Heart right ventricle (tissue), 16 donors: ENCODE measurements around the gene AAK1. TPM values are rescaled to one million over a fixed set of nuclear protein-coding genes. Genes with fewer than 3 reads are reported as not detected.

Experiments
- ATAC-seq, 8 donors: fragments of 200-7000 bp; cut with Tn5 transposase; one replicate each; pipeline ENCODE4 v1.9.1; 2020; ENCODE audit warnings: mild to moderate bottlenecking in 8 of 8, moderate library complexity in 8 of 8, moderate number of reproducible peaks in 1 of 8
- DNase-seq, 2 donors: peaks; one replicate each; pipeline ENCODE4 v3.0.0-alpha.2; 2020
- H3K27ac ChIP-seq, 10 donors: fragments of 200-600 bp; sonication (generic) in 2 of 10; one replicate each; pipeline versions ENCODE4 v1.5.0 to v1.8.0; 2020 to 2022; ENCODE audit warnings: mild to moderate bottlenecking in 3 of 10
- H3K27me3 ChIP-seq, 7 donors: fragments of 200-600 bp; one replicate each; pipeline ENCODE4 v1.8.0; 2021 to 2022; ENCODE audit warnings: mild to moderate bottlenecking in 2 of 7
- H3K36me3 ChIP-seq, 9 donors: fragments of 200-600 bp; sonication (generic) in 1 of 9; one replicate each; pipeline versions ENCODE4 v1.5.0 to v1.8.0; 2020 to 2022; ENCODE audit warnings: mild to moderate bottlenecking in 2 of 9
- H3K4me1 ChIP-seq, 9 donors: fragments of 200-600 bp; sonication (generic) in 1 of 9; one replicate each; pipeline versions ENCODE4 v1.5.0 to v1.8.0; 2020 to 2022; ENCODE audit warnings: mild to moderate bottlenecking in 4 of 9
- H3K4me3 ChIP-seq, 10 donors: fragments of 200-600 bp; sonication (generic) in 2 of 10; one replicate each; pipeline versions ENCODE4 v1.5.0 to v1.8.0; 2020 to 2022; ENCODE audit warnings: mild to moderate bottlenecking in 7 of 10, moderate library complexity in 2 of 10
- H3K9me3 ChIP-seq, 11 donors: fragments of 200-600 bp in 10 of 11; sonication (generic) in 2 of 11; one replicate each; pipeline versions ENCODE4 v1.5.0 to v1.8.0; 2013 to 2022; ENCODE audit warnings: mild to moderate bottlenecking in 2 of 11, control low read depth in 1 of 11, moderate library complexity in 1 of 11
- CTCF ChIP-seq, 9 donors: fragments of 200-600 bp; sonication (generic) in 2 of 9; IDR thresholded peaks; one replicate each; pipeline versions ENCODE4 v1.5.0 to v1.8.0; 2021 to 2022; ENCODE audit warnings: antibody characterized with exemption in 9 of 9, mild to moderate bottlenecking in 5 of 9, moderate library complexity in 1 of 9
- WGBS, 2 donors: extraction: QIAGEN DNeasy Blood & Tissue Kit; methylation state at CpG; one replicate each; pipeline ENCODE4 v1.1.7; 2013; ENCODE audit warnings: inconsistent platforms in 1 of 2; 5-methylcytosine and 5-hydroxymethylcytosine counted together
- intact Hi-C, 10 donors: fragments of 100-400 bp; cut with DNase I; formaldehyde crosslinking; loops; one replicate each; pipeline versions ENCODE4 v1.11.1 to v1.14.2; 2022
- polyA plus RNA-seq, 2 donors: library from polyadenylated mRNA; stranded (reverse); fragments of 200-250 nt; gene quantifications; one replicate each; pipeline ENCODE4 v1.2.3, GENCODE V29; 2013
- total RNA-seq, 10 donors: library from RNA; stranded (reverse); fragmentation: NEBNext Ultra II Directional in 3 of 10; extraction: Animal tissue kit (Norgen Biotek cat#: 25700) in 3 of 10; gene quantifications; one replicate each; pipeline versions ENCODE4 v1.2.1 to v1.2.4, GENCODE V29; 2021 to 2023
- donor health status: Arrhythmogenic right ventricular cardiomyopathy.
- donor health status: ischemic (EF 13 %, LVEDD 7.1; RV severe dilation, severe dysfunction).
- donor health status: healthy with polysubstance abuse.
- donor health status: DM: no; HTN: yes; CAD: no.
- donor health status: DM: no; HTN: no; CAD: no.
- donor health status: ischemic (EF 25% LVEDD 6.9; RV normal size, moderate dysfunction).
- donor health status: ischemic (EF 25% LVEDD 5.7; RV mildly dilated, moderate dysfunction).
- donor health status: healthy.
- donor health status: DM: yes; HTN: yes; CAD: no.
- donor health status: Ischemic cardiomyopathy.
- donor health status: ischemic (EF 35%, LVEDD 5.7; RV mildly dilated, moderate dysfunction).
- donor health status: nonischemic (EF 11% LVEDD 7.7; RV severe dilation, severe dysfunction).
- donor health status: DM: yes; HTN: yes; CAD: no.
- donor health status: PGD.
- donor health status: ischemic (EF 29% LVEDD 5.4; RV normal size, mild dysfunction).
- donor health status: nonischemic (EF 23%, LVEDD 6.1; RV moderate dilation, normal function).

The AAK1 gene
- total and polyA plus RNA-seq, 12 donors = 10.1 to 148 (median 116) TPM

GRCh38 chr2:69434753-69435152 is 208.8 kb downstream of the AAK1 start:
- H3K27ac ChIP-seq = no peak overlapping the region
- no peaks in the 10 kb centered on the region for H3K9me3 ChIP-seq
- ATAC-seq (no peak), DNase-seq (no peak)
- H3K4me3 ChIP-seq = no peak overlapping the region
- intact Hi-C loops = loop anchor here in 2 of 10 donors (5.0 kb wide), 1 partner anchor 47 kb away; the partner anchor contains the start of gene GFPT1 (in 2 of the 2)
- no peaks in the 10 kb centered on the region for H3K27me3 ChIP-seq
- WGBS, 2 donors = 82 to 86% methylated on average over 5 of the region's 5 CpGs
- TF ChIP-seq CTCF (IDR thresholded peaks at IDR 0.05) = no peak
- peaks cover 0 to 24% (median 10%) of the 10 kb centered on the region in 9 donors for H3K36me3 ChIP-seq
- H3K4me1 ChIP-seq = peaks cover 0 to 40% (median 25%) of the 10 kb centered on the region in 9 donors

- peak overlapping the region in 1 of 10 donors; percentile 13 for H3K27ac ChIP-seq
- DNase-seq = no peak
- no peak for ATAC-seq
- TF ChIP-seq CTCF (IDR thresholded peaks at IDR 0.05) = no peak
- peaks cover 0 to 75% (median 54%) of the 10 kb centered on the region in 9 donors for H3K36me3 ChIP-seq
- H3K4me1 ChIP-seq = peaks cover 0 to 14% (median 4%) of the 10 kb centered on the region in 9 donors
- intact Hi-C loops = no loop called here
- no peaks in the 10 kb centered on the region for H3K9me3 ChIP-seq
- H3K4me3 ChIP-seq = no peak overlapping the region
- WGBS, 2 donors = 92 to 96% methylated on average over 6 of the region's 6 CpGs
- no peaks in the 10 kb centered on the region for H3K27me3 ChIP-seq
Observed at GRCh38 chr2:69429491-69430183, 213.9 kb downstream of the AAK1 start.

GRCh38 chr2:69428981-69429380 is 214.6 kb downstream of the AAK1 start:
- H3K4me1 ChIP-seq = peaks cover 0 to 20% (median 5%) of the 10 kb centered on the region in 9 donors
- TF ChIP-seq CTCF (IDR thresholded peaks at IDR 0.05) = no peak

GRCh38 chr2:69424419-69424818 is 219.1 kb downstream of the AAK1 start:
- intact Hi-C loops = no loop called here
- ATAC-seq (peak; percentile 29 to 79 (median 73)), DNase-seq (no peak)
- Histone ChIP-seq H3K4me1 (peaks cover 0 to 31% (median 5%) of the 10 kb centered on the region in 9 donors), H3K9me3 (no peaks in the 10 kb centered on the region), H3K36me3 (peaks cover 0 to 95% (median 43%) of the 10 kb centered on the region in 9 donors), H3K27me3 (no peaks in the 10 kb centered on the region), H3K27ac (peak overlapping the region in 4 of 10 donors; percentile 27 to 66 (median 40)), H3K4me3 (no peak overlapping the region)
- TF ChIP-seq CTCF (IDR thresholded peaks at IDR 0.05) = no peak
- 82% methylated on average over 2 of the region's 2 CpGs for WGBS, 2 donors

More at GRCh38 chr2:69428981-69429380, 214.6 kb downstream of the AAK1 start:
- DNase-seq = no peak
- Histone ChIP-seq H3K27me3 (no peaks in the 10 kb centered on the region), H3K27ac (peak overlapping the region in 4 of 10 donors; percentile 13 to 32 (median 18)), H3K4me3 (no peak overlapping the region), H3K36me3 (peaks cover 0 to 77% (median 54%) of the 10 kb centered on the region in 9 donors), H3K9me3 (no peaks in the 10 kb centered on the region)
- intact Hi-C loops = no loop called here
- 92 to 94% methylated on average over 2 of the region's 2 CpGs for WGBS, 2 donors
- ATAC-seq = no peak
